NCI-H1436 treated with DMSO at 0.1 percent for 48 hours (cell line): ENCODE measurements around the gene TMEM14A.
"Not testable (repeated sequence)": the region's sequence is repeated elsewhere in the genome, so short reads cannot be mapped to it uniquely, and the experiment has no call there.

Experiments
- DNase-seq: peaks from one replicate; lab custom pipeline; 2025; lab: John Stamatoyannopoulos, UW

TMEM14A gene

GRCh38 chr6:52670502-52671409, at the start of gene TMEM14A:
TSS of gene TMEM14A (plus strand) at chr6:52671113. CDS start at chr6:52677103, 5,990 bp downstream.
- DNase-seq, result peak; percentile 63

GRCh38 chr6:52621631-52622030, 49.3 kb upstream of the TMEM14A start:
- DNase-seq, result no peak

GRCh38 chr6:52622810-52623209, 48.1 kb upstream of the TMEM14A start:
- DNase-seq, result no peak

GRCh38 chr6:52632011-52632410, 38.9 kb upstream of the TMEM14A start:
- no peak for DNase-seq

GRCh38 chr6:52634211-52634610, 36.7 kb upstream of the TMEM14A start:
- no peak for DNase-seq

- DNase-seq, result no peak
Observed at GRCh38 chr6:52635049-52635577, 35.8 kb upstream of the TMEM14A start.

GRCh38 chr6:52636830-52637229, 34.1 kb upstream of the TMEM14A start:
- DNase-seq, result no peak

- DNase-seq, result no peak
Observed at GRCh38 chr6:52639493-52639892, 31.4 kb upstream of the TMEM14A start.

GRCh38 chr6:52640170-52640569, 30.7 kb upstream of the TMEM14A start:
- DNase-seq, result no peak

- DNase-seq, result no peak
Observed at GRCh38 chr6:52640916-52641315, 30.0 kb upstream of the TMEM14A start.

- DNase-seq, result no peak
Observed at GRCh38 chr6:52641388-52641787, 29.5 kb upstream of the TMEM14A start.

- DNase-seq, result peak; percentile 56
Observed at GRCh38 chr6:52641826-52642225, 29.1 kb upstream of the TMEM14A start.

GRCh38 chr6:52642368-52642767, 28.5 kb upstream of the TMEM14A start:
- peak; percentile 92 for DNase-seq

GRCh38 chr6:52643158-52643557, 27.8 kb upstream of the TMEM14A start:
- DNase-seq, result no peak

- no peak for DNase-seq
Observed at GRCh38 chr6:52644253-52644652, 26.7 kb upstream of the TMEM14A start.

- no peak for DNase-seq
Observed at GRCh38 chr6:52645976-52646375, 24.9 kb upstream of the TMEM14A start.

- no peak for DNase-seq
Observed at GRCh38 chr6:52647199-52647598, 23.7 kb upstream of the TMEM14A start.

- DNase-seq, result no peak
Observed at GRCh38 chr6:52649536-52650160, 21.3 kb upstream of the TMEM14A start.

GRCh38 chr6:52650941-52651340, 20.0 kb upstream of the TMEM14A start:
- no peak for DNase-seq

GRCh38 chr6:52653151-52653550, 17.8 kb upstream of the TMEM14A start:
- DNase-seq, result no peak

- DNase-seq, result no peak
Observed at GRCh38 chr6:52654007-52654406, 16.9 kb upstream of the TMEM14A start.

- DNase-seq, result no peak
Observed at GRCh38 chr6:52654592-52654991, 16.3 kb upstream of the TMEM14A start.

GRCh38 chr6:52655941-52656340, 15.0 kb upstream of the TMEM14A start:
- DNase-seq, result not testable (repeated sequence)
